Neuronal stem cell (in vitro differentiated cells): ENCODE results near the gene NTN4.

Source experiments
- DNase-seq: peaks from one replicate; pipeline ENCODE4 v3.0.0-alpha.2; 2013; ENCODE audit warnings: low spot score
- H2AFZ ChIP-seq: one replicate; pipeline ENCODE4 v1.6.1; 2013; ENCODE audit warnings: mild to moderate bottlenecking, low read length, inconsistent platforms
- H2AK5ac ChIP-seq: 2 replicates; pipeline ENCODE4 v1.6.1; 2013; ENCODE audit warnings: low read depth, mild to moderate bottlenecking, inconsistent platforms, low read length, moderate library complexity, mixed read lengths
- H2BK120ac ChIP-seq: 2 replicates; pipeline ENCODE4 v1.6.1; 2013; ENCODE audit warnings: low read depth, mild to moderate bottlenecking, inconsistent platforms, low read length, moderate library complexity, mixed read lengths
- H2BK12ac ChIP-seq: one replicate; pipeline ENCODE4 v1.6.1; 2013; ENCODE audit warnings: low read length, inconsistent platforms
- H2BK15ac ChIP-seq: 2 replicates; pipeline ENCODE4 v1.6.1; 2013; ENCODE audit warnings: mild to moderate bottlenecking, low read length, inconsistent platforms, mixed read lengths
- H2BK5ac ChIP-seq: one replicate; pipeline ENCODE4 v1.6.1; 2013; ENCODE audit warnings: inconsistent platforms, mild to moderate bottlenecking, low read length, moderate library complexity
- H3K14ac ChIP-seq: one replicate; pipeline ENCODE4 v1.6.1; 2013; ENCODE audit warnings: low read length, inconsistent platforms
- H3K18ac ChIP-seq: 2 replicates; pipeline ENCODE4 v1.6.1; 2013; ENCODE audit warnings: low read length, inconsistent platforms
- H3K23ac ChIP-seq: 2 replicates; pipeline ENCODE4 v1.6.1; 2013; ENCODE audit warnings: low read depth, mild to moderate bottlenecking, mixed read lengths, low read length, inconsistent platforms; ENCODE audit not compliant: poor library complexity
- H3K27ac ChIP-seq: replicated peaks from 3 replicates; pipeline ENCODE4 v1.5.1; 2013; ENCODE audit warnings: low read length, inconsistent platforms
- H3K27me3 ChIP-seq, 3 experiments: 2 replicates each; pipeline ENCODE4 v1.6.1; 2013; ENCODE audit warnings: low read length in 3 of 3, mild to moderate bottlenecking in 2 of 3, inconsistent platforms in 1 of 3, low read depth in 1 of 3, mixed read lengths in 1 of 3, moderate library complexity in 1 of 3; ENCODE audit not compliant: control insufficient read depth in 3 of 3, insufficient read depth in 3 of 3
- H3K36me3 ChIP-seq, 2 donors: replicated peaks in 1 of 2; 2 replicates each; pipeline ENCODE4 v1.6.1; 2013; ENCODE audit warnings: low read length in 2 of 2; ENCODE audit not compliant: control insufficient read depth in 2 of 2, insufficient read depth in 2 of 2
- H3K4ac ChIP-seq: 2 replicates; pipeline ENCODE4 v1.6.1; 2013; ENCODE audit warnings: inconsistent platforms, mild to moderate bottlenecking, low read length, moderate library complexity
- H3K4me1 ChIP-seq, 2 donors: 1 replicate in 1 of 2; 2 replicates in 1 of 2; pipeline ENCODE4 v1.6.1; 2013; ENCODE audit warnings: low read length in 2 of 2, low read depth in 1 of 2; ENCODE audit not compliant: control insufficient read depth in 2 of 2, insufficient read depth in 1 of 2
- H3K4me2 ChIP-seq: one replicate; pipeline ENCODE4 v1.6.1; 2013; ENCODE audit warnings: mild to moderate bottlenecking, low read length, inconsistent platforms; ENCODE audit not compliant: insufficient read depth, poor library complexity, severe bottlenecking
- H3K4me3 ChIP-seq, 2 donors: 2 replicates each; pipeline ENCODE4 v1.5.1; 2013; ENCODE audit warnings: low read length in 2 of 2, mild to moderate bottlenecking in 2 of 2, inconsistent platforms in 1 of 2, moderate library complexity in 1 of 2
- H3K79me1 ChIP-seq: one replicate; pipeline ENCODE4 v1.6.1; 2013; ENCODE audit warnings: low read depth, mild to moderate bottlenecking, inconsistent platforms, low read length, moderate library complexity
- H3K9ac ChIP-seq: one replicate; pipeline ENCODE4 v1.6.1; 2013; ENCODE audit warnings: mild to moderate bottlenecking, low read depth, low read length, inconsistent platforms; ENCODE audit not compliant: poor library complexity
- H3K9me3 ChIP-seq, 2 donors: replicated peaks in 1 of 2; 2 replicates each; pipeline versions ENCODE3 to v1.6.1; 2013; ENCODE audit warnings: low read length in 2 of 2, mild to moderate bottlenecking in 2 of 2, inconsistent platforms in 1 of 2, low read depth in 1 of 2, mixed read lengths in 1 of 2, moderate library complexity in 1 of 2; ENCODE audit not compliant: control insufficient read depth in 2 of 2, insufficient read depth in 1 of 2
- H4K8ac ChIP-seq: one replicate; pipeline ENCODE4 v1.6.1; 2013; ENCODE audit warnings: low read depth, mild to moderate bottlenecking, inconsistent platforms, low read length, moderate library complexity
- H4K91ac ChIP-seq: one replicate; pipeline ENCODE4 v1.6.1; 2013; ENCODE audit warnings: low read length, low read depth, mild to moderate bottlenecking, inconsistent platforms; ENCODE audit not compliant: poor library complexity
- WGBS, 2 donors: extraction: QIAGEN DNeasy Blood & Tissue Kit; methylation state at CpG; one replicate each; pipeline ENCODE4 v1.1.7; 2013; ENCODE audit warnings: missing lambda C conversion rate in 2 of 2, mixed read lengths in 1 of 2; ENCODE audit not compliant: insufficient read length in 2 of 2, insufficient replicate concordance in 1 of 2; ENCODE audit errors: extremely low coverage in 2 of 2; 5-methylcytosine and 5-hydroxymethylcytosine counted together

Gene NTN4

DNA sequence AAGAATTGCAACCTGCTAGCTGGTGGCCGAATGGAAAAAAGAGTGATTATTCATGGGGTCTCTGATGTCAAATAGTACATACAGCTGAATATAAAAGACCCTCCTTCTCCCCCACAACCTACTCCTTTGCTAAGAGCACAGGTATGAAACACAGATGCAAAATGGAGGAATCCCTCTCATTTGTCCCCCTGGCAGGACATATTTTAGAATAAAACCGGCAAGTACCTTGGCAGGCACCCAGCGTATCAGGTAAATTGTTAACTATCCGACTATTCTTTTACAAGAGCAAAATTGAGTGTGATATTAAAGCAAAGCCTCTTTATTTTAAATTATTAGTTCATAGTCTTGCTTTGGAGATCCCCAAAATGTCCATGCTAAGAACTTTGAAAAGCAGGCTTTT lies 165.6 kb downstream of the NTN4 start:
- Histone ChIP-seq H2BK12ac (no peak overlapping the region), H2BK5ac (no peak overlapping the region), H2BK15ac (no peak overlapping the region), H2AFZ (no peak overlapping the region), H3K27me3 (no peaks in the 10 kb centered on the region), H3K23ac (no peak overlapping the region), H2AK5ac (no peak overlapping the region), H4K91ac (no peak overlapping the region), H4K8ac (no peak overlapping the region), H3K14ac (no peak overlapping the region), H3K9me3 (no peaks in the 10 kb centered on the region), H3K79me1 (no peaks in the 10 kb centered on the region), H2BK120ac (no peak overlapping the region), H3K27ac (peak overlapping the region; percentile 78), H3K4me2 (no peak overlapping the region), H3K9ac (no peak overlapping the region), H3K4me1 (peaks cover 11 to 12% of the 10 kb centered on the region in 2 donors), H3K4me3 (no peak overlapping the region), H3K36me3 (no peaks in the 10 kb centered on the region), H3K18ac (no peak overlapping the region), H3K4ac (no peak overlapping the region)
- DNase-seq = no peak
- WGBS, 2 donors = no CpG with 5 or more reads among the region's 4 CpGs

- Histone ChIP-seq H3K4me1 (peaks cover 11 to 12% of the 10 kb centered on the region in 2 donors), H3K9ac (no peak overlapping the region), H3K4ac (no peak overlapping the region), H2BK15ac (no peak overlapping the region), H2BK5ac (no peak overlapping the region), H3K23ac (no peak overlapping the region), H4K91ac (no peak overlapping the region), H2AFZ (no peak overlapping the region), H2BK12ac (no peak overlapping the region), H3K36me3 (no peaks in the 10 kb centered on the region), H3K4me2 (peak overlapping the region; percentile 43), H3K14ac (no peak overlapping the region), H3K27me3 (no peaks in the 10 kb centered on the region), H3K27ac (peak overlapping the region; percentile 78), H4K8ac (no peak overlapping the region), H2BK120ac (no peak overlapping the region), H3K4me3 (no peak overlapping the region), H3K9me3 (no peaks in the 10 kb centered on the region), H3K79me1 (no peaks in the 10 kb centered on the region), H2AK5ac (no peak overlapping the region), H3K18ac (no peak overlapping the region)
- peak; percentile 71 for DNase-seq
- no CpG with 5 or more reads among the region's 7 CpGs for WGBS, 2 donors
Observed at GRCh38 chr12:95624589-95624988, 166.0 kb downstream of the NTN4 start.

- peak; percentile 80 for DNase-seq
- no peak overlapping the region for H2BK15ac ChIP-seq
- no CpG with 5 or more reads among the region's 18 CpGs for WGBS, 2 donors
Observed at GRCh38 chr12:95623554-95624170, 166.9 kb downstream of the NTN4 start.

DNA sequence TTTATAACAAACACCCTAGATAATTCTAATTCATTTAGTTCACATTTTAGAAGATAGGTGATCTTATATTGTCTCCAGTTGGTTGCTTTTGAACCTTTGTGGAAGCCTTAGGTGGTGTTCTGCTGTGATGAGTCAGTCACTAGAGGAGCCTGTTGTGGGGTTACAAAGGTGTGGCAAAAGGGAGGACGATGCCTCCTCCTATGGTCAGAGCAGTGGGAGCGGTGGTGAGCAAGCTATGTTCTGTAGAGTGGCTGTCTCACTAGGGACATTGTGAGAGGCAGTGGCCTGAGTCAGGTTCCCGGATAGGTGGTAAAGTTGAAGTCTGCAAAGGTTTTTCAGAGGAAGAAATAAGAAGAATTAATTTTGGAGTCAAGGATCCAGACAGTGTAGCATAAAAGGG lies 167.7 kb downstream of the NTN4 start:
- Histone ChIP-seq H3K27ac (no peak overlapping the region), H4K91ac (no peak overlapping the region), H3K4me2 (no peak overlapping the region), H3K79me1 (no peaks in the 10 kb centered on the region), H3K4me3 (no peak overlapping the region), H2BK120ac (no peak overlapping the region), H2BK12ac (no peak overlapping the region), H3K4me1 (peaks cover 8 to 11% of the 10 kb centered on the region in 2 donors), H2AK5ac (no peak overlapping the region), H3K18ac (no peak overlapping the region), H3K23ac (no peak overlapping the region), H3K36me3 (no peaks in the 10 kb centered on the region), H2BK5ac (no peak overlapping the region), H3K14ac (no peak overlapping the region), H4K8ac (no peak overlapping the region), H3K9ac (no peak overlapping the region), H3K9me3 (no peaks in the 10 kb centered on the region), H2AFZ (no peak overlapping the region), H3K27me3 (no peaks in the 10 kb centered on the region), H3K4ac (no peak overlapping the region), H2BK15ac (no peak overlapping the region)
- no peak for DNase-seq
- WGBS, 2 donors = no CpG with 5 or more reads among the region's 3 CpGs

More at GRCh38 chr12:95623554-95624170, 166.9 kb downstream of the NTN4 start:
- Histone ChIP-seq H4K91ac (no peak overlapping the region), H3K4me2 (no peak overlapping the region), H3K4ac (no peak overlapping the region), H3K4me3 (no peak overlapping the region), H3K9me3 (no peaks in the 10 kb centered on the region), H2BK120ac (no peak overlapping the region), H3K79me1 (no peaks in the 10 kb centered on the region), H3K36me3 (no peaks in the 10 kb centered on the region), H3K9ac (no peak overlapping the region), H4K8ac (no peak overlapping the region), H3K4me1 (peaks cover 10 to 11% of the 10 kb centered on the region in 2 donors), H2BK12ac (no peak overlapping the region), H2AK5ac (no peak overlapping the region), H3K18ac (no peak overlapping the region), H3K27ac (peak overlapping the region; percentile 78), H2BK5ac (no peak overlapping the region), H3K23ac (no peak overlapping the region), H3K27me3 (no peaks in the 10 kb centered on the region), H3K14ac (no peak overlapping the region), H2AFZ (no peak overlapping the region)
